GM12864 (cell line): ENCODE measurements around the gene KLHL35.

ENCODE experiments used
- DNase-seq: peaks from one replicate; pipeline ENCODE4 v3.0.0-alpha.2; 2011; ENCODE audit warnings: low read depth
- H3K4me3 ChIP-seq: 2 replicates; pipeline ENCODE4 v1.5.1; 2011; ENCODE audit warnings: mild to moderate bottlenecking, low read depth, low read length, control low read depth
- CTCF ChIP-seq: IDR thresholded peaks from 2 replicates; pipeline ENCODE4 v1.5.1; 2011; ENCODE audit warnings: low read depth, mild to moderate bottlenecking, moderate library complexity, low read length, control low read depth, inconsistent platforms; ENCODE audit errors: missing control alignments

The KLHL35 gene

GRCh38 chr11:75440960-75441803 lies 8.2 kb upstream of the KLHL35 start:
- DNase-seq = no peak
- TF ChIP-seq CTCF = no peak
- no peak overlapping the region for H3K4me3 ChIP-seq

- H3K4me3 ChIP-seq = no peak overlapping the region
- TF ChIP-seq CTCF = no peak
- no peak for DNase-seq
Observed at GRCh38 chr11:75439495-75440120, 6.6 kb upstream of the KLHL35 start.

- TF ChIP-seq CTCF = no peak
- no peak overlapping the region for H3K4me3 ChIP-seq
- DNase-seq = no peak
Observed at GRCh38 chr11:75439026-75439425, 6.0 kb upstream of the KLHL35 start.

- TF ChIP-seq CTCF = no peak
- no peak overlapping the region for H3K4me3 ChIP-seq
- no peak for DNase-seq
Observed at GRCh38 chr11:75437966-75438659, 5.1 kb upstream of the KLHL35 start.

- TF ChIP-seq CTCF = no peak
Observed at GRCh38 chr11:75436806-75437205, 3.8 kb upstream of the KLHL35 start.

GRCh38 chr11:75435571-75435925 lies 2.5 kb upstream of the KLHL35 start:
- no peak for TF ChIP-seq CTCF
- DNase-seq = no peak
- no peak overlapping the region for H3K4me3 ChIP-seq

More at GRCh38 chr11:75436806-75437205, 3.8 kb upstream of the KLHL35 start:
- no peak overlapping the region for H3K4me3 ChIP-seq
- DNase-seq = no peak
